Measurements from ENCODE around the gene RIBC2. TPM values are rescaled to one million over a fixed set of nuclear protein-coding genes. Genes with fewer than 3 reads are reported as not detected.

RIBC2 gene
- polyA plus RNA-seq, 2 of the 4 experiments (the other 2 are of a cell fraction): 3.0 to 3.8 TPM

GRCh38 chr22:45475063-45475747, 61.7 kb downstream of the RIBC2 start:
- no peak for FAIRE-seq
- H3K4me1 ChIP-seq: peaks cover 19% of the 10 kb centered on the region
- POLR2A ChIA-PET: no interaction called here

More at GRCh38 chr22:45475063-45475747, 61.7 kb downstream of the RIBC2 start:
- H3K4me3 ChIP-seq: no peak overlapping the region
- no peak for TF ChIP-seq ELK1 (IDR thresholded peaks at IDR 0.05; ENCODE audit: low read depth, low read length)
- no peak for TF ChIP-seq HOXB5 (CRISPR knock-in tag; IDR thresholded peaks at IDR 0.05)
- no peak for TF ChIP-seq CHD2 (IDR thresholded peaks at IDR 0.05; ENCODE audit: low read length, partially characterized antibody)
- no peak for TF ChIP-seq ZC3H11A (IDR thresholded peaks at IDR 0.05)
- TF ChIP-seq BCL3 (IDR thresholded peaks at IDR 0.05): no peak
- no peak for TF ChIP-seq PBX3 (IDR thresholded peaks at IDR 0.05)
- TF ChIP-seq JUNB (IDR thresholded peaks at IDR 0.05): no peak
- no peak for TF ChIP-seq MAZ (IDR thresholded peaks at IDR 0.05; ENCODE audit: borderline replicate concordance, low read depth, low read length)
- TF ChIP-seq KDM1A (IDR thresholded peaks at IDR 0.05; ENCODE audit: low read depth): no peak
- TF ChIP-seq TP53 (CRISPR knock-in tag; IDR thresholded peaks at IDR 0.05): no peak
- TF ChIP-seq HOXB13 (CRISPR knock-in tag; IDR thresholded peaks at IDR 0.05; ENCODE audit: low read depth): no peak
- TF ChIP-seq ZFP36 (IDR thresholded peaks at IDR 0.05; ENCODE audit: borderline replicate concordance, partially characterized antibody): no peak
- no peak for TF ChIP-seq HDAC2 (IDR thresholded peaks at IDR 0.05)
- TF ChIP-seq MYC (IDR thresholded peaks at IDR 0.05; ENCODE audit: borderline replicate concordance, low read length): no peak
- TF ChIP-seq ZNF302 (CRISPR knock-in tag; IDR thresholded peaks at IDR 0.05): no peak
- TF ChIP-seq MAFK (IDR thresholded peaks at IDR 0.05; ENCODE audit: partially characterized antibody): no peak
- no peak for TF ChIP-seq CEBPB (IDR thresholded peaks at IDR 0.05)
- TF ChIP-seq NFE2L2 (conservative IDR thresholded peaks at IDR 0.05; ENCODE audit: low read length): no peak
- TF ChIP-seq REST (IDR thresholded peaks at IDR 0.05): no peak
- DNase-seq (ENCODE audit: low read depth in 1 of 2, low spot score in 1 of 2) (no peak), ATAC-seq (no peak)
- CTCF ChIA-PET: interaction anchor here (1.7 kb wide), 1 partner anchor 79 kb away, joined by 3 read pairs; no protein-coding TSS in a partner anchor
- no peak overlapping the region for H3K27ac ChIP-seq
- no peak overlapping the region for H3K4me2 ChIP-seq
- 87% methylated on average over 7 of the region's 8 CpGs for WGBS (ENCODE audit: missing lambda C conversion rate)
- H3K9me3 ChIP-seq: no peaks in the 10 kb centered on the region
